ENCODE data around the gene MYEOV. TPM values are rescaled to one million over a fixed set of nuclear protein-coding genes. Genes with fewer than 3 reads are reported as not detected.

The MYEOV gene
- total and polyA plus RNA-seq, 9 of the 15 experiments (the other 6 are each of a cell fraction or from before 2014, with no cell fraction given) = 10.2 to 133 (median 32.2) TPM

DNA sequence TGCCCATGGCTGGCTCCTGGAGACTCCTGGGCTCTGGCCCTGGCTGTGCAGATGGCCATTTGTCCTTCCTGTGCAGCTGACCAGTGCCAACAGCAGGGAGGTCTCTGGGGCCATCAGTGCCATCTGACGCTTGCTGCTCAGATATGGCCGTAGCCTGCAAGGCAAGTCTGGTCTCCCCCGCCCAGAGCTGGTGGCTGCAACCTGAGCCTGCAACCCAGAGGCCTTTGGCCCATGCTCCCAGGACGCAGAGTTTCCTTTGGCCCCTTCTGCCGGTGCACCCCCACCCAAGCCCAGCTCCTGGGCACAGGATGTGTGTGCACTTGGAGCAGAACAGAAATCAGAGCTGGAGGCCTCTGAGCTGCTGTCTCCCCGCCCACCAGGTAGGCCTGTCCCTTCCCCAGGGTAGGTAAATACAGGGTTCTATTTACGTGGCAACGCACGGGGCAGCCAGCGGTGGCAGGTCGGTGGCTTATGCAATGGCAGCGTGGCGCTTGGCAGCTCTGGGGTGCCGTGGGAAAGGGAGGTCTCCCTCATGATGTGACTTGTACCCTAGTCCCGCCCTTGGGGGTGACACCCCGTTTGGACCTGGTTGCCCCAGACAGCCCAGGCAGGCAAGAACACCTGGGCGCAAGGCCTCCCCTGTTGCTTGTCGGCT, 21.0 kb upstream of the MYEOV start:
- TF ChIP-seq NR2C1 (IDR thresholded peaks at IDR 0.05) (no peak), NR2C1 (tag; IDR thresholded peaks at IDR 0.05) (no peak), ZNF384 (IDR thresholded peaks at IDR 0.05; ENCODE audit: low read depth, low read length) (no peak)
- no TSS peak for BruUV-seq (replicated peaks)
- no peak overlapping the region for H3K4me2 ChIP-seq (ENCODE audit: insufficient read depth, low read length)
- FAIRE-seq (no peak), DNase-seq (ENCODE audit: extremely low read depth in 1 of 4, low spot score in 3 of 4) (no peak), ATAC-seq (no peak)
- H4K20me1 ChIP-seq (replicated peaks; ENCODE audit: control insufficient read depth, insufficient read depth, low read length) = no peaks in the 10 kb centered on the region
- intact Hi-C loops (cut with micrococcal nuclease) = no loop called here
- in situ Hi-C loops (cut with MboI) = no loop called here
- H3K9me3 ChIP-seq (replicated peaks; ENCODE audit: control insufficient read depth, insufficient read depth, low read depth, low read length) = no peaks in the 10 kb centered on the region
- H3K9ac ChIP-seq (ENCODE audit: insufficient read depth in 1 of 2, low read depth in 2 of 2, low read length in 2 of 2) = no peak overlapping the region
- peaks cover 9 to 38% of the 10 kb centered on the region in 2 experiments; a peak in 4 of 5 replicates for H3K27me3 ChIP-seq (ENCODE audit: control insufficient read depth in 2 of 2, insufficient read depth in 2 of 2, low read length in 2 of 2)
- WGBS (ENCODE audit: insufficient coverage, low coverage, missing lambda C conversion rate) = 1% methylated on average over 18 of the region's 18 CpGs
- H3K36me3 ChIP-seq (ENCODE audit: control insufficient read depth, insufficient read depth, low read length) = no peaks in the 10 kb centered on the region
- H3K4me1 ChIP-seq (replicated peaks in 1 of 2; ENCODE audit: control insufficient read depth in 2 of 2, insufficient read depth in 2 of 2, low read length in 2 of 2) = peaks cover 0 to 7% of the 10 kb centered on the region in 2 experiments; a peak in 1 of 5 replicates
- H3K9me1 ChIP-seq (ENCODE audit: control insufficient read depth, insufficient read depth, low read length) = no peaks in the 10 kb centered on the region
- H3K79me2 ChIP-seq (ENCODE audit: control insufficient read depth, insufficient read depth, low read length) = no peaks in the 10 kb centered on the region
- no peak overlapping the region for H3K27ac ChIP-seq (ENCODE audit: extremely low read depth, low read depth, low read length)
- no peak overlapping the region for H2AFZ ChIP-seq (ENCODE audit: low read depth, low read length)
- ChIA-PET CTCF (ENCODE audit: low intra/inter-chr PET ratio) (no interaction called here), POLR2A (interaction anchor here (1.2 kb wide), 1 partner anchor 42 kb away, joined by 3 read pairs; no protein-coding TSS in a partner anchor)
- H3K4me3 ChIP-seq = no peak overlapping the region

DNA sequence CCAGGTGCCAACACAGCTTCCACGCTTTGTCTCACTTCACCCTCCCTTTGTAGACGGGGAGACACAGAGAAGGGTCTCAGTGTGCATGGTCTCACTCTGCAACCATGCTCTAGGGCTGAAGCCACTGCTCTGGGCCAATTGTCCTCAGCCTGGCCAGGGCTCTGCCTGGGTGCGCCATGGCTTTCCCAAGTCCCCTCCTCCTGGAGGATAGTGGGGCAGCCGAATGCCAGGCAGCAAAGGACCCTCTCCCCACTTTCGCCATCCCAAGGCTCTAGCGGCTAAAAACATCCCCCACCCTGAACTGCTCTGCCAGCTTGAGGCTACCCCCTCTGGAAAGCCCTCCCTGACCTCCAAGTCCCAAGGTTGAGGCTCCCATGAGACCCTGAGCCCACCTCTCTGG, 20.4 kb upstream of the MYEOV start:
- Histone ChIP-seq H3K4me3 (no peak overlapping the region), H3K9me3 (replicated peaks; ENCODE audit: control insufficient read depth, insufficient read depth, low read depth, low read length) (no peaks in the 10 kb centered on the region), H3K9ac (ENCODE audit: insufficient read depth in 1 of 2, low read depth in 2 of 2, low read length in 2 of 2) (no peak overlapping the region), H4K20me1 (replicated peaks; ENCODE audit: control insufficient read depth, insufficient read depth, low read length) (no peaks in the 10 kb centered on the region), H3K4me1 (replicated peaks in 1 of 2; ENCODE audit: control insufficient read depth in 2 of 2, insufficient read depth in 2 of 2, low read length in 2 of 2) (peaks cover 0 to 7% of the 10 kb centered on the region in 2 experiments; a peak in 1 of 5 replicates), H3K27me3 (ENCODE audit: control insufficient read depth in 2 of 2, insufficient read depth in 2 of 2, low read length in 2 of 2) (peaks cover 8 to 33% of the 10 kb centered on the region in 2 experiments; a peak in 4 of 5 replicates), H3K27ac (ENCODE audit: extremely low read depth, low read depth, low read length) (no peak overlapping the region), H3K36me3 (ENCODE audit: control insufficient read depth, insufficient read depth, low read length) (no peaks in the 10 kb centered on the region), H2AFZ (ENCODE audit: low read depth, low read length) (no peak overlapping the region), H3K9me1 (ENCODE audit: control insufficient read depth, insufficient read depth, low read length) (no peaks in the 10 kb centered on the region), H3K4me2 (ENCODE audit: insufficient read depth, low read length) (no peak overlapping the region), H3K79me2 (ENCODE audit: control insufficient read depth, insufficient read depth, low read length) (no peaks in the 10 kb centered on the region)
- ChIA-PET CTCF (ENCODE audit: low intra/inter-chr PET ratio) (no interaction called here), POLR2A (interaction anchor here (1.2 kb wide), 1 partner anchor 43 kb away, joined by 3 read pairs; no protein-coding TSS in a partner anchor)
- BruUV-seq (replicated peaks) = no TSS peak
- WGBS (ENCODE audit: insufficient coverage, low coverage, missing lambda C conversion rate) = 0% methylated on average over 6 of the region's 6 CpGs
- FAIRE-seq (no peak), DNase-seq (ENCODE audit: extremely low read depth in 1 of 4, low spot score in 3 of 4) (no peak), ATAC-seq (no peak)
- intact Hi-C loops (cut with micrococcal nuclease) (no loop called here), in situ Hi-C loops (cut with MboI) (no loop called here)
- no peak for TF ChIP-seq RBM34 (IDR thresholded peaks at IDR 0.05; ENCODE audit: borderline replicate concordance, insufficient read depth, low read length)
- TF ChIP-seq ZNF384 (IDR thresholded peaks at IDR 0.05; ENCODE audit: low read depth, low read length) = no peak
- TF ChIP-seq, protein P1, sequence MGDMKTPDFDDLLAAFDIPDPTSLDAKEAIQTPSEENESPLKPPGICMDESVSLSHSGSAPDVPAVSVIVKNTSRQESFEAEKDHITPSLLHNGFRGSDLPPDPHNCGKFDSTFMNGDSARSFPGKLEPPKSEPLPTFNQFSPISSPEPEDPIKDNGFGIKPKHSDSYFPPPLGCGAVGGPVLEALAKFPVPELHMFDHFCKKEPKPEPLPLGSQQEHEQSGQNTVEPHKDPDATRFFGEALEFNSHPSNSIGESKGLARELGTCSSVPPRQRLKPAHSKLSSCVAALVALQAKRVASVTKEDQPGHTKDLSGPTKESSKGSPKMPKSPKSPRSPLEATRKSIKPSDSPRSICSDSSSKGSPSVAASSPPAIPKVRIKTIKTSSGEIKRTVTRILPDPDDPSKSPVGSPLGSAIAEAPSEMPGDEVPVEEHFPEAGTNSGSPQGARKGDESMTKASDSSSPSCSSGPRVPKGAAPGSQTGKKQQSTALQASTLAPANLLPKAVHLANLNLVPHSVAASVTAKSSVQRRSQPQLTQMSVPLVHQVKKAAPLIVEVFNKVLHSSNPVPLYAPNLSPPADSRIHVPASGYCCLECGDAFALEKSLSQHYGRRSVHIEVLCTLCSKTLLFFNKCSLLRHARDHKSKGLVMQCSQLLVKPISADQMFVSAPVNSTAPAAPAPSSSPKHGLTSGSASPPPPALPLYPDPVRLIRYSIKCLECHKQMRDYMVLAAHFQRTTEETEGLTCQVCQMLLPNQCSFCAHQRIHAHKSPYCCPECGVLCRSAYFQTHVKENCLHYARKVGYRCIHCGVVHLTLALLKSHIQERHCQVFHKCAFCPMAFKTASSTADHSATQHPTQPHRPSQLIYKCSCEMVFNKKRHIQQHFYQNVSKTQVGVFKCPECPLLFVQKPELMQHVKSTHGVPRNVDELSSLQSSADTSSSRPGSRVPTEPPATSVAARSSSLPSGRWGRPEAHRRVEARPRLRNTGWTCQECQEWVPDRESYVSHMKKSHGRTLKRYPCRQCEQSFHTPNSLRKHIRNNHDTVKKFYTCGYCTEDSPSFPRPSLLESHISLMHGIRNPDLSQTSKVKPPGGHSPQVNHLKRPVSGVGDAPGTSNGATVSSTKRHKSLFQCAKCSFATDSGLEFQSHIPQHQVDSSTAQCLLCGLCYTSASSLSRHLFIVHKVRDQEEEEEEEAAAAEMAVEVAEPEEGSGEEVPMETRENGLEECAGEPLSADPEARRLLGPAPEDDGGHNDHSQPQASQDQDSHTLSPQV (IDR thresholded peaks at IDR 0.05) = no peak
- TF ChIP-seq ZNF146 (CRISPR knock-in tag; IDR thresholded peaks at IDR 0.05; ENCODE audit: unreplicated experiment) = no peak
- TF ChIP-seq NFXL1 (CRISPR knock-in tag; IDR thresholded peaks at IDR 0.05) = no peak
- no peak for TF ChIP-seq NCOA6 (IDR thresholded peaks at IDR 0.05)
- no peak for TF ChIP-seq ESRRA (IDR thresholded peaks at IDR 0.05; ENCODE audit: borderline replicate concordance, low read depth)
- no peak for TF ChIP-seq SMARCA4 (IDR thresholded peaks at IDR 0.05)
- TF ChIP-seq NFIX (CRISPR knock-in tag; IDR thresholded peaks at IDR 0.05; ENCODE audit: low read depth) = no peak

Data from K562 (cell line).